Kidney (tissue), 14 donors: ENCODE measurements around the gene RXRA. TPM values are rescaled to one million over a fixed set of nuclear protein-coding genes. Genes with fewer than 3 reads are reported as not detected.

Source experiments
- DNase-seq, 5 donors: peaks; one replicate each; pipeline ENCODE4 v3.0.0-alpha.2; 2013 to 2020
- FAIRE-seq: peaks from 2 replicates; lab custom pipeline; 2012; peaks lifted over from hg19 to GRCh38; lab: Jason Lieb, UNC
- H3K27ac ChIP-seq, 2 donors: one replicate each; pipeline ENCODE4 v1.7.0; 2013; ENCODE audit warnings: low read depth in 2 of 2, low read length in 2 of 2, inconsistent platforms in 1 of 2
- H3K27me3 ChIP-seq: one replicate; pipeline ENCODE4 v1.7.1; 2013; ENCODE audit warnings: low read length, inconsistent platforms; ENCODE audit not compliant: control insufficient read depth, insufficient read depth
- H3K36me3 ChIP-seq, 3 donors: one replicate each; pipeline versions ENCODE4 v1.7.0 to v1.7.1; 2013; ENCODE audit warnings: low read length in 3 of 3, control low read depth in 1 of 3, inconsistent platforms in 1 of 3; ENCODE audit not compliant: insufficient read depth in 3 of 3, control insufficient read depth in 2 of 3
- H3K4me1 ChIP-seq, 3 donors: one replicate each; pipeline versions ENCODE4 v1.7.0 to v1.7.1; 2013; ENCODE audit warnings: low read length in 3 of 3, inconsistent platforms in 1 of 3, low read depth in 1 of 3; ENCODE audit not compliant: control insufficient read depth in 2 of 3, insufficient read depth in 2 of 3
- H3K4me3 ChIP-seq, 3 donors: one replicate each; pipeline versions ENCODE4 v1.7.0 to v1.8.1; 2013; ENCODE audit warnings: low read length in 3 of 3, control low read depth in 1 of 3, inconsistent platforms in 1 of 3
- H3K9ac ChIP-seq, 3 donors: one replicate each; pipeline versions ENCODE4 v1.7.0 to v1.7.1; 2013; ENCODE audit warnings: low read length in 3 of 3, control low read depth in 1 of 3, inconsistent platforms in 1 of 3
- H3K9me3 ChIP-seq, 3 donors: one replicate each; pipeline versions ENCODE4 v1.7.0 to v1.7.1; 2013; ENCODE audit warnings: low read length in 3 of 3, control low read depth in 1 of 3, inconsistent platforms in 1 of 3; ENCODE audit not compliant: control insufficient read depth in 2 of 3, insufficient read depth in 1 of 3
- intact Hi-C: fragments of 100-400 bp; cut with DNase I; formaldehyde crosslinking; loops from one replicate; pipeline ENCODE4 v1.11.1; 2022
- polyA plus RNA-seq: library from polyadenylated mRNA; stranded (reverse); fragments of 350-450 nt; fragmentation: Illumina TruSeq; extraction: RNeasy Lipid Tissue Mini Kit (QIAGEN cat#74804); gene quantifications from one replicate; pipeline ENCODE4 v1.2.3, GENCODE V29; 2014; ENCODE audit warnings: low read depth, low replicate concordance; ENCODE audit not compliant: insufficient read depth
- total RNA-seq: library from RNA; stranded (reverse); fragmentation: NEBNext Ultra II Directional; extraction: Animal tissue kit (Norgen Biotek cat#: 25700); gene quantifications from one replicate; pipeline ENCODE4 v1.2.1, GENCODE V29; 2021
- TF ChIP-seq, protein P1 (sequence below): IDR thresholded peaks from 3 replicates; pipeline ENCODE4 v1.5.1; 2012; ENCODE audit warnings: mild to moderate bottlenecking, moderate library complexity, borderline replicate concordance; ENCODE audit not compliant: insufficient read depth; ENCODE audit errors: extremely low read depth
- donor health status: control.
- donor health status: control.
- donor health status: control.
- donor health status: control.
- donor health status: control.
- donor health status: DM: yes; HTN: yes; CAD: no.
- donor health status: Normal renal cell carcinoma (clear cell type).

The RXRA gene
- total and polyA plus RNA-seq, 2 donors from 2014 or later, result 24.0 to 49.5 TPM

DNA sequence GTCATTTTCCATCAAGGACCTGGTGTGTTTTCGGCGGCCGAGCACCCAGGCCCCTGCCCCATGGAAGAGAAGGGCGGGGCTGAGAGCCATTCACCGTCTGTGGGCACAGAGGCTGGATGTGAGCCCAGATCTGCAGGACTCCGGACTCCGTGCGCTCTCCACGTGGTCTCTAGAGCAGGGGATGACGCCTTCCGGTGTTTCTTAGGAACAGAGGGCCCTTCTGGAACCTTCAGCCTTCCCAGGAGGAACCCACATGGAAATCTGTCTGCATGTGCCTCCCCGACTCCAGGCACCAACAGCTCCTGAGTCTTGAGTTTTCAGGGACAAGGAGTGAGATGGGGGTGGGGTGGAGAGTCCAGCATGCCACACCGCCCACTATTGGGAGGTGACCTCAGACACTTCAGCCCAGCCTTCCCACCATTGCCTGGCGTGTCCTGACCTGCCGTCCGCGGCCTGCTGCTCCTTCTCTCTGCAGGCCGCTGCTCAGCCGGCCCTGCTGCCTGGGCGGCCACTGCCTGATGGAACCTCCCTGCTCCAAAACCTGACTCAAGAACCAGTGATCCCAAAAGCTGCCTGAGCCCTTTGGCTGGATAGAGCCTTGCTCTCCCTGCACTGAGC lies 2.4 kb upstream of the RXRA start:
- peak in 2 of 5 donors; percentile 68 to 85 for DNase-seq
- Histone ChIP-seq H3K36me3 (no peaks in the 10 kb centered on the region), H3K9ac (peak overlapping the region in 1 of 3 donors; percentile 22), H3K9me3 (no peaks in the 10 kb centered on the region), H3K27me3 (no peaks in the 10 kb centered on the region), H3K4me1 (peaks cover 0 to 38% (median 38%) of the 10 kb centered on the region in 3 donors), H3K27ac (peak overlapping the region; percentile 95 to 97), H3K4me3 (peak overlapping the region in 1 of 3 donors; percentile 3)
- intact Hi-C loops, result no loop called here
- no peak for FAIRE-seq
- TF ChIP-seq, protein P1, sequence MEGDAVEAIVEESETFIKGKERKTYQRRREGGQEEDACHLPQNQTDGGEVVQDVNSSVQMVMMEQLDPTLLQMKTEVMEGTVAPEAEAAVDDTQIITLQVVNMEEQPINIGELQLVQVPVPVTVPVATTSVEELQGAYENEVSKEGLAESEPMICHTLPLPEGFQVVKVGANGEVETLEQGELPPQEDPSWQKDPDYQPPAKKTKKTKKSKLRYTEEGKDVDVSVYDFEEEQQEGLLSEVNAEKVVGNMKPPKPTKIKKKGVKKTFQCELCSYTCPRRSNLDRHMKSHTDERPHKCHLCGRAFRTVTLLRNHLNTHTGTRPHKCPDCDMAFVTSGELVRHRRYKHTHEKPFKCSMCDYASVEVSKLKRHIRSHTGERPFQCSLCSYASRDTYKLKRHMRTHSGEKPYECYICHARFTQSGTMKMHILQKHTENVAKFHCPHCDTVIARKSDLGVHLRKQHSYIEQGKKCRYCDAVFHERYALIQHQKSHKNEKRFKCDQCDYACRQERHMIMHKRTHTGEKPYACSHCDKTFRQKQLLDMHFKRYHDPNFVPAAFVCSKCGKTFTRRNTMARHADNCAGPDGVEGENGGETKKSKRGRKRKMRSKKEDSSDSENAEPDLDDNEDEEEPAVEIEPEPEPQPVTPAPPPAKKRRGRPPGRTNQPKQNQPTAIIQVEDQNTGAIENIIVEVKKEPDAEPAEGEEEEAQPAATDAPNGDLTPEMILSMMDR, result no peak

DNA sequence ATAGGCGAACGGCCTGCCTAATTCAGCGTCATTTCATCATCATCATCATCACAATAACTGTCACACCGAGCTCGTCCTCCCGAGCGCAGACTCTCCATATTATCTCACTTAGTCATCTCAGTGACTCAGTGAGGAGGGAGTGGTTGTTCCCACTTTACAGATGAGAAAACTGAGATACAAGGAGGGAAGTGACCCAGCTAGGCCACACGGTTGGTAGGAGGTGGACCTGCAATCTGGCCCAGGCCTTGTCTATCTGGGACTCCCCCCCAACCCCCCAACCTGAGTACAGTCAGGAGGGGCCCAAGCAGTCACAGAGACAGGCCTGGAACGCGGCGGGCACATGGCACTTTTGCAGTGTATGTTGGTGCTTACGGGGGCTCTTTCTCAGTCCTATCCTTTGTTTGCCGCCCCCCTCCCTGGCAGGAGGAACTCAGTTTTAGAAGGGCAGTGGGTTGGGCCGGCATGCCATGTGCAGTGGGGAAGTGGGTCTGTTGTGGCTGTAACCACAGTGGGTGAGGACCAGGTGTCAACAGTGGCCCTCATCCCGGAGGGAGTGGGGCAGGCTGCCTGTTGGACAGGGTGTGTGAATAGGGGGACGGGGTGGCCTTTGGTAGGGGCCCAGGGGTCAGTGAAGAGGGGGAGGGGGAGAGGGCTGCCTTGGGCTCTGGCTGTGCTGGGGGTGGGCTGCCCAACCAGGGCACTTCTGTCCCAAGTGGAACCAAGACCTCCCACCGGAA lies 1.7 kb upstream of the RXRA start:
- TF ChIP-seq, protein P1, result no peak
- H3K27me3 ChIP-seq, result no peaks in the 10 kb centered on the region
- FAIRE-seq (no peak), DNase-seq (peak in 1 of 5 donors; percentile 76)
- H3K9ac ChIP-seq, result peak overlapping the region in 1 of 3 donors; percentile 89
- H3K9me3 ChIP-seq, result no peaks in the 10 kb centered on the region
- H3K27ac ChIP-seq, result peak overlapping the region; percentile 95 to 97
- H3K4me1 ChIP-seq, result peaks cover 0 to 45% (median 44%) of the 10 kb centered on the region in 3 donors
- H3K4me3 ChIP-seq, result peak overlapping the region in 1 of 3 donors; percentile 78
- H3K36me3 ChIP-seq, result no peaks in the 10 kb centered on the region
- intact Hi-C loops, result no loop called here

DNA sequence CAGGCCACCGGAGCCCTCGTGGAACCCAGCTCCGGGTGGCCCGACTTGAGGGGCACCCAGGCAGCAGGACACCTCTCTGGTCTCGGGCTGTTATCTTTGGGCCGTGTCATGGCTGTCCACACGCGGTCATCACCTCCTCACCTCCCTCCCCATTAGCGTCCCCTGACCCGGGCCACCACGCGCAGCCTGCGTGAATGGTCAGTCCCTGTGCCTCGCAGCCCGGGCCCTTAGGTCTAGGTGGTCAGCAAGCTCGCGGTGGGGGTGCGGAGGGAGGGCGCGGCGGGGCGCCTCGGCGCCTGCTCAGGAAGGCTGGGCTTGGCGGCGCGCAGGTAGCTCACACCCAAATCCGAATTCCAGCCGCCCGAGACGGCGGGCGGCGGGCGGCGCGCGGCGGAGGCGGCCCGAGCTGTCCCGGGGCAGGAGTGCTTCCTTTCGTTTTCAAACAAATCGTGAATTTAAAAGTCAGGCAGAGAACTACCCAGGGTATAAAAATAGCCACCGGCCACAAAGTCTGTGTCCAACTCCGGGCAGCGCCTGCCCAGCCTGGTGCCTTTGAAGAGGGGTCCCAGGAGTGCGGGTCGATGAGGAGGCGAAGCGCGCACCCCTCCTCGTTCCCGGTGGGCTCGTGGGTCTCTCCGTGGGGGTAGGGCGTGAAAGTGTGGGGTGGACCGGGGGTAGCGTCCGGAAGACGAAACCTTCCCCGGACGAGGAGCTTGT lies 1.0 kb upstream of the RXRA start:
- peak overlapping the region; percentile 95 to 97 for H3K27ac ChIP-seq
- intact Hi-C loops, result no loop called here

More for the DNA sequence above, 1.0 kb upstream of the RXRA start:
- H3K9me3 ChIP-seq, result no peaks in the 10 kb centered on the region
- H3K4me1 ChIP-seq, result peaks cover 0 to 52% (median 49%) of the 10 kb centered on the region in 3 donors
- no peak for FAIRE-seq
- H3K9ac ChIP-seq, result peak overlapping the region; percentile 57 to 89 (median 71)
- H3K36me3 ChIP-seq, result no peaks in the 10 kb centered on the region
- peak; percentile 64 to 89 (median 84) for DNase-seq
- TF ChIP-seq, protein P1, result no peak
- peak overlapping the region; percentile 50 to 78 (median 54) for H3K4me3 ChIP-seq
- H3K27me3 ChIP-seq, result no peaks in the 10 kb centered on the region
